Central memory CD4-positive, alpha-beta T cell (primary cell): ENCODE measurements around the gene SNORC.

Experiments
- DNase-seq: peaks from one replicate; pipeline ENCODE4 v3.0.0; 2022

SNORC gene

DNA sequence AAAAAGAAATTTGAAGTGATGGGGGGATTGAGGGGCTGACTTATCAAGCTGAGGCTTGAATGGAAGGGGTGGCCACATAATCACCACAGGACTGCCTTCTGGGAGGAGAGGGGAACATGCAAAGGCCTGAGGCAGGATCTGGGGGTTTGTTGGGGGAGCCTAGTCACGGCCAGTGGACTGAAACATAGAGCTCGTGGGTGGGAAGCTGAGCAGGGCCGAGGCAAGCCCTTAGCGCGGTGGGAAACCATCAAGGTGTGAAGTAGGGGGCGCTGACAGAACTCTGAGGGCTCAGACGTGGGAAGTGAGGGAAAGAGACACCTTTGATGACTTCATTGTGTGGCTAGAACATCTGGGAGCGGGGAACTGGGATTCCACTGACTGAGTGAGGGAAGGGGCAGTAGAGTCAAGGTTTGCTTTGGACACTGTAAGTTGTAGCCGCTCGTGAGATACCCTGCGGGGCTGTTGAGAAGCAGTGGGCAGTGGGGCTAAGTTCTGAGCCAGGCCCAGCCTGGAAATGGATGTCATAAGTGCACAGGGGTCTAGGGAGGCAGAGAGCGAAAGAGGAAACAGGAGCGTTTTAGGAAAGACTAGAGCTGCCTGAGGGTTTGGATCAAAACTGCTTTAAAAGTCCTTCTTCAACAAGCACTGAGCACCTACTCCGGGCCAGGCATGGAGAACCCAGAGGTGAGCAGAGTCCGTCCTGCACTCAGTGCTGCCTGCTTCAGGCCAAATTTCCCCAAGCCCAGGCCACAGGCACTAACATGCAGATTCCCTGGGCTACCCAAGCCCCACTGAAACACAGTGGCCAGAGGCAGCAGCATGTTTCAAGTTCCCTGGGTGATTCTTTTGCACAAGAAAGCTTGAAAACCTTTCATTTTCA is 686 bp upstream of the SNORC start:
- DNase-seq: no peak

DNA sequence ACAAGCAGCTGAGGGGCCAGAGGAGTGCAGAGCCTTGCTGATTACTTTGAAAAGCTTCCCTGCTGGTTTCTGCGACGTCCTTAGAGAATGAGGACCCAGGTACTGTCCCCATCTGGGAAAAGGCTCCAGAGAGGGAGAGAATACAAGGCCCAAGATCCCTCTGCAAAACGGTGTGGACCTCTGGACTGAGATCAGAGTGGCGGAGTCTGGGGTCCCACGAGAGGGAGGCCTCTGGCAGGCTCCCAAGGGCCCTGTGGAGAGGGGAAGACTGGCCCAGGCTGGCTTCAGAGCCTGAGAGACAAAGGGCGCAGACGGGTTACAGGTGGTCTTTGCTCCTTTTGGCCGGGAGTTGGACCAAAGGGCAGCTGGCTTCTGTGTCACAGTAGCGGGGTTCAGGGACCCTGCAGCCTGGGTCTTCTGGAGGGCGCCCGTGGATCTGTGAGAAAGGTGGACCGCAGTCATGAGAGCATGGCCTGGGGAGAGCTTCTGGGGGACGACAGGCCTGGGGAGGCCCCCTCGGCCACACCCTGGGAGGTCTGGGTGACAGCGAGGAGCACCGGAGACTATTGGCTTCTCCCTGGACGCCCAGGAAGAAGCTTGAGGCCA is 805 bp downstream of the SNORC start:
- no peak for DNase-seq

DNA sequence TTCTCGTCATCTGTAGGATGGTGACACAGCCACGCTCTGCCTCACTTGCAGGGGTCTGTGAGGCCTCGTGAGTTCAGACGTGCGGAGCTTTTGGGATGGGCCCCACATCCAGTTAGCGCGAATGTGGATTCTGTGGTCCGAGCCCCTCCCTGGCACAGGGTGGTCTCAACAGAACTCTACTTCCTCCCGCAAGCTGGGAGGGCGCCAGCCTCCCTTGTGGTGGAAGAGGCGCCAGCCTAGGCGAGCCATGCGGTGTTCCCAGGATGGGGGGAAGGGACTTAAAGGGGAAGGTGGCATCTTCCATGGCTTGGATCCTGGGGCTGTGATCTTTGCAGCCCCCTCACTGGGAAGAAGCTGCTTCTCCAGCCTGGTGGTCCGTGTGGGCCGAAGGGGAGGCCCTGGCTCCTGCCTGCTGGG is 1.4 kb downstream of the SNORC start:
- DNase-seq: no peak

DNA sequence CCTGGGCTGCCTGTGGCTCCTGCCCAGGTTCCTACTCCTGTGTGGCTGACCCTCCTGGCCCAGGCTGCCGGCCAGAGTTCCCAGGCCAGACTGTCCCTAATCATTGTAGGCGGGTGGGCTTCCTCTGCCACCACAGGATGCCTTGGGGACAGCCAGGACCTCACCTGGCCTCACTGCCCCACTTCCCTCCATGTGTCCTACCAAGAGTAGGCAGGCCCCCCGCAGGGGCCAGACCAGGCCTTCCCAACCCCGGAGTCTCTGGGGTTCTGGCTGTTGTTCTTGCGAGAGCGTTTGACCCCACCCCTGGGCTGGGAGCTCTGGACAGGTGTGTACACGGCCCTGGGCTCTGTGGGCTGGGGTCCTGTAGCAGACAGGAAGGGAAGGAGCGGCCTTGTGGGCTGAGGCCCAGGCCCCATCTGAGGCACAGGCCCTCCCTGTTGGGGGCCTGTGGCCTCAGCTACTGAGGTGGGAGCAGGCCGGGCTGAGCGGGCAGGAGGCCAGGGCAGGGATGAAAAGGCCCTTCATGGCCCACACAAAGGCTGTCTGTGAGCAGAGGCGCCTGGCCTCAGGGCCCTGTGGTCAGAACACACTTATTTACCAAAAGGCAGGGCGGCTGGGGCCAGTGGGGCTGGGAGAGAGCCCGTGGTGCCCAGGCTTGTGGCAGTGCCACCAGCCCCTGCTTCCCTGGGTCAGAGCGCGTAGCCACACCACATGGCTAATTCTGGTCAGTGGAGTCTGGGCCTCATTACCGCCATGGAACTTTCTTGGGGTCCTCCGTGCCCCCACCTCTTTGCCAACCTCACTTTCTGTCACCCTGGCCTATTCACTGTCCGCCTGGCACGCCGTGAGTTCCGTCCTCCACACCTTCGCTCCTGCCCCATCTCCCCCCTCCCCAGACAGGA is 2.0 kb downstream of the SNORC start:
- DNase-seq: no peak

DNA sequence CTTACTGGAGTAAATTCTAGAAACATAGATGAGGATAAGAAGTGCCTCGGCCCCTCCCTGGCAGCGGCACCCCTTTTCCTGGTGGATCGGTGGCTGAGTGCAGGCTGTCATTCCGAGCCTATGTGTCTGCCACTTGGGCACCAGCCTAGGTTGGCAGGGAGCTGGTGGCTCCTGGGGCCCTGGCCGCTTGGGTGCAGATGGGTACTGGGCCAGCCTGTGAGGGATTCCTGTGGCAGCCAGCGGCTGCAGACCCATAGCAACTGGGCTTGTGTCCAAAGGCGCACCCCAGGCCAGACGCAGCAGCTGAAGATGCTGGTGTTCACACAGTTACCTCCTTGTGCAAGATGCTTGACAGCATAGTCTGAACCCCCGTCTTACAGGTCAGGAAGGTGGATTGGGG is 2.8 kb downstream of the SNORC start:
- DNase-seq: no peak

DNA sequence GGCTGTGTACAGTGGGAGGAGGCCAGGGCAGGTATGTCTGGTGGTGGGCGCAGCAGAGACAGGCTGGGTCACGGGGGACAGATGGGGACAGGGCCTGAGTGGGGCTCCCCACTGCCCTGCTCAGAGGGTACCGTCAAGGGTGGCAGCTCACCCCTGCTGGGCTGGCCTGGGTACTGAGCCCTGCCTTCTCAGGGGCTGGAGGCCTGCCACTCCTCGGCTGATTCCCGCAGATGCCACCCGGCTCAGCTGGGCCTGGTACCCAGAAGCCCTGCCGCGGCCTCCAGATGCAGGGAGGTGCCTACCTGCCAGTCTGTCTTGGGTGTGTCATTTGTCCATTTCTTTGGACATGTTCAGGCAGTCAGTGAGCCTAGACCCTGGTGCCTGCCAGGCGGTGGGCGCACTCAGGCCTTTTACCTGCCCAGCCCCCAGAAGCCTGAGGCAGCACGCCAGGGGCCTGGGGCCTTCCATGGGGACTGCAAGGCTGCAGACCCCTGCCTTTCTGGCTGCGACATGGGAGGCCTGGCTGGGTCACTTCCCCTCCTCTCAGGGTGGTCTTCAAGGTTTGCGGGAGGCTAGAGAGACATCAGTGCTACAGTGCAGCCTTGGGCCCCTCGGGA is 3.3 kb downstream of the SNORC start:
- no peak for DNase-seq

DNA sequence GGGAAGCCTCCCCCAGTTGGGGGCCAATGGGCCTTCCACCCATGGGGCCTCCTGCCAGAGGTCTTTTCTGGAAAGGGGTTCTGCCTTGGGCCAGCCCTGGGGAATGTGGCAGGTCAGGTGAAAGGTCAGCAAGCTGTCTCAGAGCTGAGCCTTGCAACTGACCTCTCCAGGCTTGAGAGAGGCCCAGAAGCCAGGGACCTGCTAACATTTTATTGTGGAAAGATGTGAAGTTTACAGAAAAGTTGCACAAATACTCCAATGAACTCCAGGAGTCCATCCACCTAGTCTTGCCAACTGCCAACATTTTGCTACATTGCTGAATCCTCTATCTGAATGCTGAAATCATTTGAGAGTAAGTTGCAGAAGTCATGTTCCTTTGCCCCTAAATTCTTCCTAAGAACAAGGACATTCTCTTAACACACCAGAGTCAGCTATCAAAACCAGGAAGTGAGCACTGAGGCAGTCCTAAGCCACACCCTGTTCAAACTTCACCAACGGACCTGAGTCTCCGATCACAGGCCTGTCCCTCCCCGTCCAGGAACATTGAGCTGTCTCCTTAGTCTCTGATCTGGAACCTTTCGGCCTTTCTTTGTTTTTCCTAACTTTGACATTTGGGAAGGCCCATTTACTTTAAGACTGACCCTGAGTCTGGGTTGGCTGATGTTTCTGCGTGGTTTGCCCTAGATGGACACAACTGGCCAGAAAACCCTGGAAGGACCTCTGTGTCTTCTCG is 4.0 kb downstream of the SNORC start:
- DNase-seq: no peak

DNA sequence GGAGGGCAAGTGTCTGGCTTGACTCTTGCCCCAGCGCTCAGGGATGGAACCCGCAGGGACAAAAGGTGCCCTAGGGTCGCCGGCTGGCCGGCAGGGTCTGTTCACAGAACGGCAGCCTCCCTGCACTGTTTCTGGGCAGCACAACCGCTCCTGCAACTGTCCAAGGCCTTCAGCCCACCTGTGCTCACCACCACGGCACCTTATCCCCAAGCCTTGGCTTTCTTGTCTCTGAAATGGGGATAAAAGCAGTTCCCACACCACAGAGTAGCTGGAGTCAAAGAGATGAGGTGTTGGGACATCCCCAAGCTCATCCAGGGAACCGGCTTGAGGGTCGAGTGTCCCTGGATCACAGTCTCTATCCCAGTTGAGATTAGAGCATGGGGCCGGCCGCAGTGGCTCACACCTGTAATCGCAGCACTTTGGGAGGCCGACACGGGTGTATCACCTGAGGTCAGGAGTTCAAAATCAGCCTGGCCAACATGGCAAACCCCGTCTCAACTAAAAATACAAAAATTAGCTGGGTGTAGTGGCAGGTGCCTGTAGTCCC is 4.7 kb downstream of the SNORC start:
- DNase-seq: no peak

DNA sequence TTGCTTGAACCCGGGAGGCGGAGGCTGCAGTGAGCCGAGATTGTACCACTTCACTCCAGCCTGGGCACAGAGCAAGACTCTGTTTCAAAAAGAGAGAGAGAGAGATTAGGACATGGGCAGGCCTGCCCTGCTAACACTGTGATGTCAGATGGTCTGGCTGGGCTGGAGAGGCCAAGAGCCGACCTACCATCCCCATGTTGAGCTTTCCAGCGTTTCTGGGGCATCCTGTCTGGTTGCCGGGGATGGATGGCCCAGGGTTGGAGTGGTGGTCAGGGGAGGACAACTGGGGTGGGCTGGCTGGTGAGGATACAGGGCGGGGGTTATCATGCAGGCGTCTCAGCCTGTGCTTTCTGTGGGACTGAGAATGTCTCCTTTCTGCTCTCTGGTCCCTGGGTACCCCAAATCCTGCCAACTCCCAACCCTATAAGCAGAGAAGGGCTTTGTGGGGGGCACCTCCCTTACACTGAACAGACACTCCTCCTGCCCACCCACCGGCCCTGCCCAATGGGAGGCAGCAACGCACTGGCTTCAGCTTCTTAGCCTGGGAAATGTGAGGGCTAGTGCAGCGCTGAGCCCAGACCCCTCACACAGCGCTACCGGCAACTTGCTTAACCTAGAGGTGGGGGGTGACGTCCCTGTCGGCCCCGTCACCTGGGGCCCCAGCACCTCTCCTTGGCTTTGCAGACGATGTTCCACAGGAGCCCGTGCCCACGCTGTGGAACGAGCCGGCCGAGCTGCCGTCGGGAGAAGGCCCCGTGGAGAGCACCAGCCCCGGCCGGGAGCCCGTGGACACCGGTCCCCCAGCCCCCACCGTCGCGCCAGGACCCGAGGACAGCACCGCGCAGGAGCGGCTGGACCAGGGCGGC is 5.4 kb downstream of the SNORC start:
- DNase-seq: no peak

DNA sequence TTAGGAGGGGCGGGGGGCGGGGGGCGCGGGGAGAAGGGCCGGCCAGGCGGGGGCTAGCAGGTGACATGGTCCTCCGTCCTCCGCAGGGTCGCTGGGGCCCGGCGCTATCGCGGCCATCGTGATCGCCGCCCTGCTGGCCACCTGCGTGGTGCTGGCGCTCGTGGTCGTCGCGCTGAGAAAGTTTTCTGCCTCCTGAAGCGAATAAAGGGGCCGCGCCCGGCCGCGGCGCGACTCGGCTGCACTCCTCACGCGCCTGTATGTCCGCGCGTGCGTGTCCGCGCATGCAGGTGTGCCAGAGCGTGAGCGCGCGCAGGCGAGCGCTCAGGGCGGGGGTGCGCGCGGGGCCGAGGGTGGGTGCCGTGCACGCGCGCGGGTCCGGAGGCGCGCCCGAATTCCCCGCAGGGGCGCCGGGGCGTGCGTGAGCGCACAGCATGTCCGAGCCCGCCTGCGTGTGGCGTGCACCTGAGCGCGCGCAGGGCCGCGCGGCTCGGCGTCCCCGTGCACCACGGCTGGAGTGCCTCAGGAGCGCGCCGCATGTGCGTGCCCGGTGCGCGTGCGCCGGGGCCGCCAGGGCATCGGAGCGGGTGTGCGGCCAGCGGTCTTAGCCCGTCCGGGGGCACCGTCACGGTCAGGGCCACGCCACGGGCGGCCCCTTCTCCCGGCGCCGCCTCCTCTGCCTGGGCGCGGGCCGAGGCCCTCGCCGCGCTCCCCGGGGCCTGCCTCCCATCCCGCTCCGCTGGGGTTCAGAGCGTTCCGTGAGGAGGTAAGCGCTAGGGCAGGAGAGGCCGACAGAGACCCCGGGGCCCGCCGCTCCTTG is 6.3 kb downstream of the SNORC start:
- no peak for DNase-seq

DNA sequence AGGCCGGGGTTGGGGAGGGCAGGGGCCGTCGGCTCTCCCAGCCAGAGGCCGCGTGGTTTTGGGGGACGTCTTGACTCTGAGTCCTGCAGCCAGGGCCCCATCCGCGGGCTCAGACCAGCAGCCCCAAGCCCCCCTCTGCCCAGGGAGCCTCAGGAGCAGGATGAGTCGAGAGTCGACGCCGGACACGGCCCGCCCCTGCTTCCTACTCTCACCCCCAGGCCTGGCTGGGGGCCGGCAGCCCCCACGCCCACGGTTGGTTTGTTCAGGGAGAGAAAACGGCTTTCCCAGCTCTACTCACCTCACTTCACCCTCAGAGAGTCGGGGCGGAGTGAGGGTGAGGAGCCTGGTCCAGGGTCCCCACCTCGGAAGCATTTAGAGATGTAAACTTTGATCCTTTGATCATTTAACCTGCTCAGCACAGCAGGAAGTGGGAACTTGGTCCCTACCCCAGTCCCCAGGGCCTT is 6.9 kb downstream of the SNORC start:
- no peak for DNase-seq

DNA sequence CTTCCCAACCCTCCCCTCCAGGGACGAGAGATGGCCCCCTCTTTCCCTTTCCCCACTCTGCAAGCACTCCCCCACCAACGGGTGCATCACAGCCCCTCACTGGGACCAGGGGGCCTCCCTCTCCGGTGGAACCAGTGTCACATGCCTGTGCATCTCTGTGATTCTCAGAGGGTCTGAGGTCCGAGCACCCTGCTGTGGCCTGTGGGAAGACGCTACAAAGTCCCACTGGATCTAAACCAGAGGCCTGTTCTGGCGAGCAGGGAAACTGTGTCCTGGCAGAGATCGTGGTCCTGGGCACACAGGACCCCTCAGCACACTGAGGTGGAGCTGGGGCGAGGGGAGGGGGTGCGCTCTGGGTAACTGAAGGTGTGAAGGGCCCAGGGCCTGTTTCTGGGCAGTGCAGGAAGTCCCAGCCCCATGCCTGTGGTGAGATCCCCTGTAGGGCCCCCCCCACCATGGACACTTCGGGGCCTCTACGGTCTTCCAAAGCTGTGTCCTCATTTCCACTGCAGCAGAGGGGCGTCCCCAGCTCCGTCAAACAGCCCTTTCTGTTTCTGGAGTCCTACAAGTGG is 8.0 kb downstream of the SNORC start:
- no peak for DNase-seq

DNA sequence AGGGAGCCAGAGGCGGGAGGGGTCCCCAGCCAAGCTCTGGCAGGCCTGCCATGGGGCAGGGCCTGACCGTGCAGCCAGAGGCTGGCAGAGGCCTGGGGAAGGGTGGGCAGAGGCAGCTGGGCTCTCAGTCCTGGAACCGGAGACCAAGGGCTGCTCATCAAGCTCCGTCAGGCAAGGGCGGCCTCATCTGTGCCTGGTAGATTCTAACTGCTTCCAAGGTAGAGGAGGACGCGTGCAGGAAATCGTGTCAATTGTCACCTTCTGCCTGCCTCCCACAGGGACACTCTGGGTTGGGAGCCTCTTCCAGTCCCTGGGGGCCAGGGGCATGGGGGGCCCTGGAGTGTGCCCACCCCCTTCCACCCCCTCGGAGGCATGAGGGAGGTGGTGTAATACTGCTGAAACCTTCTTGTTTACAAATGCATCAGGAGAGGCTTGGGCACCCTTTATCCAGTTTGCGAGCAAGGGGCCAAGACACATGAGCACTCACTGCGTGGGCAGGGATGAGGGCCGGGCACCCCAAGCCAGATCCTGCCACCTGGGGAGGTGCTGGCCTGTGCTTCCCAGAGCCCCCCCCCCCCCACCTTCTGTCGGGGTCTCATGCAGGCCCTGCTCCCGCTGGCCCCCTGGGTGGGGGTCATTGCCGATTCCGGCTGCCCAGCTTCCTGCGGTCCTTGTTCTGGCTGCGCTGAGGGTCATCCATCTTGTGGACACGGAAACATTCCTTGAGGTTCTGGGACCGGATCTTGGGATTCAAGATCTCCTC is 9.0 kb downstream of the SNORC start:
- no peak for DNase-seq

DNA sequence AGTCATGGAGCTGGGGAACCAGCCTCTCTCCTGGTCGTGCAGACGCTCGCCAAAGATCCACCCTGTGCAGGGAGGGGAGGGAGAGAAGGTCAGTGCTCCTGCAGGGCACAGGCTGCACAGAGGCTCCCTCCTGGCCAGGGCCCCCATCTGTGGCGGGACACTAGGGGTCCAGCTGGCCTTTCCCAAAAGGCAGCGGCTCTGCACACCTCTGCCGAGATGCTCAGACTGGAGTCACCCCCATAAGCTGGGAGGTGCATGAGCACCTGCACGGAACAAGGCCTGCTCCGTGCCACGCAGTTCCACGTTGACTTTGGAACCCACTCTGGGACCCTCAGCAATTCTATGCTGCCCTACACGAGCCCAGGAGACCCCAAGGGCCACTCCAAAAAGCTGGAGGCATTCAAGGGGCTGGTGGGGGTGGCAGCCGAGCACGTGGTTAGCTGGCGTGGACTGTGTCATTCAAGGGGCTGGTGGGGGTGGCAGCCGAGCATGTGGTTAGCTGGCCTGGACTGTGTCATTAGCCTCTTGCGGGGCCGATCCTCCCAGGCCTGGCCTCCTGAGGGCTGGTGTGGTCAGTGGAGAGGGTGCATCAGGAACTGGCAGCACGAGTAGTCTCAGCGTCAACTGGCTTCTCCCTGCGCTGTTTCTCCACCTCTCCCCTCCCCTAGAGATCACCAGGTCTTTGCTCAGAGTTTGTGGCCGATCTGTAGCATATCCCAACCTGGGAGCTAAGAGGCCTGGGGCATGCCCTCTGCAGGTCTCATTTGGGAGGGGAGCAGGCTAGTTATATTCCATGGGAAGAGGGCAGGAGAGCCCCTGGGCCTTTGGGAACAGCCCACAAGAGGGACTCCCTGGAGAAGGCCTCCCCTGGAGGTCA is 9.8 kb downstream of the SNORC start:
- no peak for DNase-seq

DNA sequence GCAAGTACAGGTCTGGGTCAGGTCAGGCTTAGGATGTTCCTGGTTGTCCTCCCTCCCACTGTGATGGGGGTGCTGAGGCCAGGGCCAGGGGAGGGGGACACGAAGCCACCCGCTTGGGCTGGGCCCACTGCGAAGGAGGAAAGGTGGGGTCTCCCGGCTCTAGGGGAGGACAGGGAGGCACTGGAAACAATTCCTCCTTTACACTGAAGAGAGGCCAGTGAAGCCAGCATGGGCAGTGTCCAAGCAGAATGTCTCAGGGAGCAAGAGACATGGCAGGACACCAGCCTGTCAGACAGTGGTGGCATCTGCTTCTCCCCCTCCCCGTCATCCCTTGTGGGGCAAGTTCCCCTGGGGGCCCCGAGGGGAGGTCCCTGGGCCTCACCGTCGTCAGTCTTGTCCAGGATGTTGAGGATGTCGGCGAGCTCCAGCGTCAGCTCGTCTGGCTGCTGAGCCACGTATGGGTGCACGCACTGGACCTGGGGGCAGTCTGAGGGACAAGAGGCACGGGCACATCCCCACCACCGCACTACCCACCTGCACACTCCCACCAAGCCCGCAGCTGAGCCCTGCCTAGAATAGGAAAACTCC is 10.8 kb downstream of the SNORC start:
- DNase-seq: no peak

DNA sequence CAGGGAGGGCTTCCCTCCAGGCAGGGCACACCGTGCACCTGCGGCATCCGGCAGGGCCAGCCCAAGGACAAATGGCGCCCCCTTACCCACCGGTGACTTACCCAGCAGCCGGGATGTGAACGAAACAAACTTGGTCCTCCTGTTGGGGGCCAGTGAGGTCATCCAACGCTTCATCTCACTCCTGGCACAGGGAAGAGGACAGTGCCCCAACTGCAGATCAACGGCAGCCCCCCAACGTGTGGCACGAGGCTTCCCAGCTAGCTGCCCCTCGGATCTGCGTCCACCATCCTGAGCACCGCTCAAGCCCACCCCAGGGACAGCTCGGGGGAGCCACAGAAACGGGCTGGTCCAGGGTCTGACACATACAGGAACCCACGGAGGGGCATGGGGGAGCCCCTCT is 12.0 kb downstream of the SNORC start:
- no peak for DNase-seq

DNA sequence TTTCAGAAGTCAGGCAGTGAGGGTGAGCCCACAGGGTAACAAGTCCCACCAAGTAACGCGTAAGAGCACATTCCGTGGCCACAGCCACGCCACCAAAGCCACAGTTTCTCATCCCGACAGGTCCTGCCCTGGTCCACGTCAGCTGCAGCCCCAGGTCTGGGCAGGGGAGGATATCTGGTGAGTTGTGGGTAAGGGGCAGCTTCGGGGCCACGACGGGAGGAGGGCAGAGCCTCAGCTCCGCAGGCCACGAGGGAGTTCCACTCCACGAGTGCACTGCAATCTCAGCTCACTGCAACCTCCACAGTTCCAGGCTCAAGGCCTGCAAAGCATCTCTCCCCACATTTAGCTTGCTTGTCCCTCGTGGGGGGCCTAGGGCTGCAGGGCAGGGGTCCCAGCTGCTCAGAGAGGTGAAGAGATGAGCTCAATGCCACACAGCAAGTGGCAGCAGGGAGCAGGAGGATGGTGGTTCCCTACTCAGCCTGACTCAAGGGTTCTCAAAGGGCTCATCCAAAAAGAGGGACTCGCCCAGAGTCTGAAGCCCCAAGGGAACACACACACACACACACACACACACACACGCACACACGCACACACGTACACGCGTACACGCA is 12.5 kb downstream of the SNORC start:
- no peak for DNase-seq
